Suppressor macrophage (primary cell): ENCODE results near the gene TRAF6.
"Not testable (repeated sequence)": the region's sequence is repeated elsewhere in the genome, so short reads cannot be mapped to it uniquely, and the experiment has no call there.

ENCODE experiments used
- DNase-seq, 4 experiments: peaks; one replicate each; pipeline ENCODE4 v3.0.0-alpha.2; 2020 to 2022

Gene TRAF6

DNA sequence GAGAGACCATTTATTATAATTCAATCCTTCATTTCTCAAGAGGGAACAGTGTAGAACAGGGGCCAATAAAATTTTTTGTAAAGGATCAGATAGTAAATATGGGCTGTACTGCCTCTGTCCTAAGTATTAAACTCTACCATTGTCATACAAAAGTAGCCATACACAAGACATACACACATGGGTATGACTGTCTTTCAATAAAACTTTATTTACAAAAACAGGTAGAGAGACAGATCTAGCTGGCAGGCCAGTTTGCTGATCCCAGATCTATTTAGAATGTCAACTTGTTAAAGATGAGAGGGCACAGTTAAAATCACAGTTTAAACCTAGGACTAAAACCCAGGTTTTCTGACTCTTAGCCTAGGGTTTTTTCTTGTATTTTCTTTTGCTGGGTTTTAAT lies 16.7 kb downstream of the TRAF6 start:
- DNase-seq = no peak

DNA sequence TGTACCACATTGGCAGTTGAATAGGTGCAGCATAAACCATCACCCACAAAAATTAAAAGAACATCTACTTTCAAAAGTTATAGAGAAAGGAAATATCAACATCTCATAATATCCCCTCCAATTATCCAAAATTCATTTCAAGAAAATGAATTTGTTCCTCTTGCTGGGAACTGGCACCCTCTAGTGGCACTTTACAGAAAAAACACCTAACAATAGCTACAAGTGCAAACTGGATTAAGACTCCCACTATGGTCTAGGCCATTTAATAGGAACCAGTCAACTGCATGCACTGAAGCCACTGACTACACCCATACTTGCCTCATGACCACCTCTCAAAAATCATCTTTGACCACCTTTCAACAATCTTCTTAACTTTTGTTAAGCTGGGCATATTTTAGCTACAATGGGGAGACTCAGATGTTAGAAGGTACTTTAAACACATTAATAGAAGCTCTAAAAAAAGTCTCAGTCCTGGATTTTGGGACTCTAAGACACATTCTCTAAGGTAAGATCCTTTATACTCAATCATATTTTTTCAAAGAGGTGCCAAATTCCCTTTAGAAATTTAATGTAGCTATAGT lies 17.3 kb downstream of the TRAF6 start:
- peak; percentile 58 to 80 (median 68) for DNase-seq

DNA sequence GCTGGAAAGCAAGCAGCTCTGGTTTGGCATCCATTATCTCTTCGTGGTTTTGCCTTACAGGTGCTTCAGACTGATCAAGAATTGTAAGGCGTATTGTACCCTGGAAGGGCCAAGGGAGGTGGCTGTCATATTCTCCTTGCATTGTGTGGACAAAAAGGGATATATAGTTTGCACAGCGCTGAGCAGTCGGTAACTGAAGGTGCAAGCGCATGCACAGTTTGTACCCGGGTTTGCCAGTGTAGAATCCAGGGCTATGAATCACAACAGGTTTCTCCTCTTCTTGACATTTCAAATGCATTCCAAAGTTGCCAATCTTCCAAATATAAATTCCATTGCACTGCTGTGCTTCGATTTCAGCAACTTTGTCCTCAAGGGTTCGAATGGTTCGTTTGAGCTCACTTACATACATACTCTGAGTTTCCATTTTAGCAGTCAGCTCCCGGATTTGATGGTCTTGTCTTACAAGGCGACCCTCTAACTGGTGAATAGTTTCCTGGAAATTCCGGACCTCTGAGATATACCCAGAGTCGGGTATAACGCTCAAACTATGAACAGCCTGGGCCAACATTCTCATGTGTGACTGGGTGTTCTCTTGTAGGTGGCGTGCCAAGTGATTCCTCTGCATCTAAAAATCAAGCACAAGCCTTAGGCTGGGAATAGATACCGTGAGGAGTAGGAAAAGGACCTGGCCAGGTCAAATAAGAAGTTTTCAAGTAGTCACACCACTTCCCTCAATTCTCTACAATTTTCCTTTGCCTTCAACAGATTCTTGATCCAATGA lies 19.9 kb downstream of the TRAF6 start:
- DNase-seq = no peak

DNA sequence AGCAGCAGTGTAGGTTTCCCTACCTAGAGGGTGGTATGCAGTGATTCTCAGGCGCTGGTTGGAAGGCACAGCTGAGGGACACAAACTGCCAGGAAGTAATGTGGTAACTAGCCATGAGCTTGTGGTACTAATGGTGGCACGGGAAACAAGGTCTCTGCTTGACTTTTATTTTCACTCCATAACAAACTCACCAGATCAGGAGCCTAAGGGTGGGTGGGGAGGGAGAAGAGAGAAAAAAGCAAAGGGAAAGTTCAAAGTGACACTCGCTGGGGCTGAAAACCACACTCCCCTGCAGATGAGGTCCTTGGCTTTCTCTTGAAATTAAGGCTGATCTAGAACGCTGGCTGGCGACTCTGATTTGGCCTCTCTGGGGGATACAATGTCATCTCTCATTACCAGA lies 22.0 kb downstream of the TRAF6 start:
- peak in 2 of 4 experiments; percentile 16 to 36 for DNase-seq

DNA sequence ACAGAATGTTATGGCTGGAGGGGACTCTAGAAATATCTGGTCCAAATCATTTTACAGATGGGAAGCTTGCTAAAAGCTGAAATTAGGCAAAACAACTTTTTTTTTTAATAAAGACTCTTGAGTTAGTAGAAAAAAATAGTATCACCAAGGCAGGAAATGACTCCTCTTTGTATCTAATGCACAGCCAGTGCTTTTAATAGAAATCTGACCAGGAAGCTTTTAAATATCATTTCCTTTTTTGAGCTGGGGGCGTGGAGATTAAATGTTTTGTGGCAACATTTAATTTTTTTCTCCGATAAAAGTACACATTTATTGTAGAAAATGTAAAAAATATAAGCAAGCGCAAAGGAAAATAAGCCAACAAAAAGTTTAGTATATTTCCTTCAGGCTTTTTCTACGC lies 22.5 kb downstream of the TRAF6 start:
- peak in 2 of 4 experiments; percentile 54 to 60 for DNase-seq

DNA sequence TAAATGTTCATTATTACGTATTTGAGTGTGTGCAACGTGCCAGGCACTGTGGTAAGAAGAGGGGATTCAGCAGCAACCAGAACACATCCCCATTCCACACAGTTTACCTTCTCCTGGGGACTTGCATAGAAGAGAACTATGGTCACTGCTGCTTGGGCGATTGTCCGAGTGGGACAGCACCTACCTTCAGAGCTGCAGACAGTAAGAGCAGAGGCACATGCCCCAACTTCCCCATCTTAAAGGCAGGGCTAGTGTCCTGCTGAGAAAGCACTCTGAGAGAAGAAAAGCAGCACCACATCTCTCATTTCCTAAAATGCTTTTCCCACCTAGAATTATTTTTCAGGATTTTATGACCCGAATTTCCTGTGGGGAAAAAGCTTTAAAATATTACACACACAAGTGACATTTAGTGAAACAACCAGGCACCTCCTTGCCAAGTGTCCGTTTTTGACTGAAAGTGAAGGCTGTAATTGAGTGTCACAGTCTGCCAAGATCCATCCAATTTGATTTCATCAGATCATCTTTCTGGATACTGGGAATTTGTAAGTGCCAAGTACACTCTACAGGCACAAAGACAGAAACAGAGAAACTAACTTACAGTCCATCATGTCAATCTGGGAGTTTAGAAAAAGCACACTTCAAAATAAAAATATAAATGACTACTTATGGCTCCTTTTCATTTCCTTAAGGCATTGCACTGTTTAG lies 24.6 kb downstream of the TRAF6 start:
- DNase-seq = peak; percentile 49 to 70 (median 68)

DNA sequence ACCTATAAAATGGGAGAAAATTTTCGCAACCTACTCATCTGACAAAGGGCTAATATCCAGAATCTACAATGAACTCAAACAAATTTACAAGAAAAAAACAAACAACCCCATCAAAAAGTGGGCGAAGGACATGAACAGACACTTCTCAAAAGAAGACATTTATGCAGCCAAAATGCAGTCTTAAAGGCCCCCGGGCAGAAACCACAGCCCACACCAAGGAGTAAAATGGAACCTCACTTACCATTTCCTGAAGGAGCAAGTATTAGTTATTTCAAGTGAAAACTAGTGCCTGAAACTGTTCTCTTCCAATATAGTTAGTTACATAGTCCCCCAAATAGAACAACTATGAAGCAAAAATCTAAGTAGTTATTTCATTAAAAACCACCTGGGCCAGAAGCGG lies 27.0 kb downstream of the TRAF6 start:
- not testable (repeated sequence) for DNase-seq

DNA sequence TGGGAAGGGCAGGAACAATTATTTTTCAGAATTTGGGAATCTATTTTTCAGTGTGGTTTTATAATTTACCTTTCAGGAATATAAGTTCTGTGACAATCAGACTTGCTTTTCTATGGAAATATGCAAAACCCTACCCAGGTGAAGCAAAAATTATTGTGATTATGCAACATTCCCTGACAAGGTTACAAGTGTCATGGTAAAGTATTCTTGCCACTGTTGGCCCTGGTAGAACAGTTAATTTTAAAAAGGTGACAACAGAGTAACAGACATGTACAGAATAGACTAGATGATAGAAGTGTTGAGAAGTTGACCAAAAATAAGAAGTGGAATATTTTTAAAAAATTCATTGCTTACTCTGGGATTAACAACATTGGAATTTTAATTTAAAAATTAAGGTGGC lies 29.2 kb downstream of the TRAF6 start:
- no peak for DNase-seq

DNA sequence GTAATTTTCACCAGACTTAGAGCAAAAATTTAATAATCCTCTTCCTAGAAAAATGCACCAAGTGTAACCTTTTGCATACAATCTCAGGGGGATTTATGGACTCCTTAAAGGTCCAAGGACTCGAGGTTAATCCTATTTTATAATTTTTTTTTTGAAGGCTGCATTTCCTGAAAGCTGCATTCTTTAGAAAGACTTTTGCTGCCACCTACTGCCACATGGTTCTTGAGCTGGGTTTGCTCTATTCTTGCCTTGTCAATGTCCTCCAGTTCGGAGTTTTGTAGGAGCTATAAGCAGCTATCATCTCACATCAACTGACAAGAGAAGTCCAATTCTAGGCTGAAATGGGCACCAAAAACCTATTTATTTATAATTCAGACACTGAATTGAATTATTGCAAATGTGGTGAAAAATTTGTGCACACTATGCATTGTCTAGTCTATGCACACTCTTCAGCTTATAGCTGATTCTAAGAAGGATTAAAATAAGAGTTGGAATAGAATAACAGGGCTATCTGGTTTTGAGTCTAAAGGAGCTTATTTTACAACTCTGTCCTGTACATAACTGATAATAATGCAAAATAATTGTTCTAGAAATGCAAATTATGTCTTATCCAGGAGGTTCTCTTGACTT lies 31.3 kb downstream of the TRAF6 start:
- peak; percentile 68 to 75 (median 70) for DNase-seq

DNA sequence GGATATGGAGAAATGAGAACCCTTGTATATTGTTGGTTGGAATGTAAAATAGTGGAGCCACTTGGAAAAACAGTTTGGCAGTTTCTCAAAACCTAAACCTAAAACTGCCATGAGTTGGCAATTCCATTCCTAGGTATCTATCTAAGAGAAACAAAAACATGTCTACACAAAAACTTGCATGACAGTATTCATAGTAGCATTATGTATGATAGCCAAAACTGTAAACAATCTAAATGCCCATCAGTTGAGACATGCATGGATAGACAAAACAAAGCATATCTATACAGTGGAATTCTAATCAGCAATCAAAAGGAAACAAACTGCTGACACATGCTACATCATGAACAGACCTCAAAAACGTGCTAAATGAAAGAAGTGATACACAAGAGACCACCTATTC lies 34.9 kb downstream of the TRAF6 start:
- no peak for DNase-seq

DNA sequence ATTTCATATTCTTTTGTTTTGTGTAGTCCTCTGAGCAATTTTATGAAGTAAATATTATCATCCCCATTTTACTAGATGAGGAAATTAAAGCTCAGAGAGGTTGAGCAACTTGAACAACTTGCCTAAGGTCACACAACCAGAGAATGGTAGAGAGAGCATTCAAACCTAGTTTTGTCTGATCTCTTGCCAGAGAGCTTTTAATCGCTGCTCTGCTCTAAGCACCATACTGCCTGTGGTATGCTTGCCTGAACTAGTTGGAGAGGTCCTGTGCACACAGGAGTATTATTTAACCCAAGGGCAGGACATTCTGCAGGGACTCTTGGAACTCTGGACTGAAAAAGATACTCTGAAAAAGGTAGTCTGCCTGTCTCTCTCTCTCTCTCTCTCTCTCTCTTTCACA lies 38.5 kb downstream of the TRAF6 start:
- no peak for DNase-seq

DNA sequence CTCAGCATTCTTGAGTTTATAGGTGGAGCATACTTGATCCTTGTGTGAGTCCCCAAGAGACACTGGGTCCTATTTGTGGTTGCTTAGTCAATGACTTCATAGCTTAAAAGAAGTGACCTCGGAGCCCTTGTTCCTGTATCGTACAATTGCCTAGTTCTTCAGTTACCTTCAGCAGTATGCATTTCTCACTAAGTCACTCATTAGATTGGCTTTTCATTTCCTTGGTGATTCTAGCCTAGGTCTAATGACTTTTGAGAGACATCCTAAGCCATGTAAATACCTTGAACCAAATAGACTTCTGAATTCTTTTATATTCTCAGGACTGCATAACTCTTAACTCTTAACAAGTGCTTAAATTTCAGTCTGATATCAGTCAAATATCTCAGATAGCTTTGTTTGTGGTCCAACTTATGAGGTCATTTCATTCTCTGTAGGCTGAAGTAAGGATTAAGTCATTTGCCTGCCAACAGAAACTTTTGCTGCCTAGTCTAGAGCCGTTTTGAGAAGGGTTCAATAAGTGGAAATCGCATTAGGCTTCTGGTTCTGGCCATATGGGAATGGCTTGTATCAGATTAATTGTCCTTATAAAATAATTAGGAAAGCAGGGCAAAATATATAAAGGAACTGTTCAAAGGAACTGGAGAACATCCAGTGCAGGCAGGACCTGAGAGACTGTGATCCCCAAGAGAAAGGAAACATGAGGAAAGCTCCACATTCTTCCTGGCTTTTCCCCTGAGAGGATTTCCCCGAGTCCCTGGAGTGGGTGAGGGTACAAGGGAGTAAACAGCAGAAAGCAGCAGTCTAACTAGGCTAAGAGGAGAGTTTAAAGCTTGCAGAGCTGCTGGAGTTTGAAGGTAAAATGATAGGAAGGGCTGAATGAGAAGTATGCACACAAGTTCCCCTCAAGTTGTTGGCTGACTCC lies 39.9 kb downstream of the TRAF6 start:
- DNase-seq = no peak

DNA sequence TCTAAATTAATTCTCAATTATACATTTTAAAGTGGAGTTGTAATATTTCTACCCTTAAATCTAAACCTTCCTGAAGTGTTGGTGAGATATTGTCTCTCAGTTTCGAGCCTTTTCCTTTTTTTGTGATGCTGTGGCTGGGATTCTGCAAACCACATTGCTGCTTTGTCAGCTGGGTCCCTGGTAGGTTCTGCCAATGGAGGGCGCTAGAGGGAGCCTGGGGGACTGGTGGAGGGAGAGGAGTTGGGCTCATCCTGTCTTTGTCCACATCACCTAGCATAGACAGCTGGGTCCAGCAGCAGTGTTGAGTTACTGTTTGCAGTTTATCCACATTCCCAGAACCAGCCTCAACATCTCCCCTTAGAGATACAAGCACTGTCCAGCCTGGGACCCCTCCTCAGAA lies 41.0 kb downstream of the TRAF6 start:
- DNase-seq = peak in 2 of 4 experiments; percentile 13 to 40

DNA sequence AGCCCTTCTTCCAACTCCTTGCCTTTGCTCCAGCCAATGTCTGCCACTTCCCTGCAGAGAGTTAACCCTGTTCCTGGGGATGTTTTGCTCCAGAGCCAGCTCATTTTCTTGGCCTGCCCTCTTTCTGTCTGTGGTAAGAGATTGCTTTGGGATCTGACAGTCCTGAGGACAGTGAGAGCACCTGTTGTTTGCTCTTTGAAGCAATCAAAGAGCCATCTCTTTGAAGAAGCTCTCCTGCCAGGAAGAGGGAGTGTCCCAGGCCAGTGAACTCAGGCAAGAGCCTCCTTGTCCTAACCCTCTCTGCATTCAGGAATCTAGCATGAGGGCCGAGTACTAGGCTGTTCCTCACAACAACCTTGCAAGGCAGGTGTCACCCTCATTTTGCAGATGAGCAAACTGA lies 42.2 kb downstream of the TRAF6 start:
- DNase-seq = no peak

DNA sequence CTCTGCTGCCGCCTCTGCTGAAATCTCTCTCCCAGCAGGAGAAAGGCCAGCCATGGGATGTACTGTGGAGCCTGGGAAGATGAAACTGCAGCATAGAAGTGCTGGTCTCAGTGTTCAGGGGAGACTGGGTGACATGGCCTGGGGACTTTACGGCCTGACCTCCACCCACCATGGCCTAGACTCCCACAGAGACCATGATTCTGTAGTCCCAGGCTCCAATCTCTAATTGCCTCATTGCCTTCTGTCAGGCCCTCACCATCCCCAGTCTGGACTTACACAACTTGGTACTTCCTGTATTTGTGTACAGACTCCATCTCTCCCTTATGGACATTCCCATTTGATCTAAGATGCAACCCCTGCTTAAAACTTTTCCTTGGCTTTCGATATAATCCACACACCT lies 43.1 kb downstream of the TRAF6 start:
- DNase-seq = peak; percentile 49 to 71 (median 67)

DNA sequence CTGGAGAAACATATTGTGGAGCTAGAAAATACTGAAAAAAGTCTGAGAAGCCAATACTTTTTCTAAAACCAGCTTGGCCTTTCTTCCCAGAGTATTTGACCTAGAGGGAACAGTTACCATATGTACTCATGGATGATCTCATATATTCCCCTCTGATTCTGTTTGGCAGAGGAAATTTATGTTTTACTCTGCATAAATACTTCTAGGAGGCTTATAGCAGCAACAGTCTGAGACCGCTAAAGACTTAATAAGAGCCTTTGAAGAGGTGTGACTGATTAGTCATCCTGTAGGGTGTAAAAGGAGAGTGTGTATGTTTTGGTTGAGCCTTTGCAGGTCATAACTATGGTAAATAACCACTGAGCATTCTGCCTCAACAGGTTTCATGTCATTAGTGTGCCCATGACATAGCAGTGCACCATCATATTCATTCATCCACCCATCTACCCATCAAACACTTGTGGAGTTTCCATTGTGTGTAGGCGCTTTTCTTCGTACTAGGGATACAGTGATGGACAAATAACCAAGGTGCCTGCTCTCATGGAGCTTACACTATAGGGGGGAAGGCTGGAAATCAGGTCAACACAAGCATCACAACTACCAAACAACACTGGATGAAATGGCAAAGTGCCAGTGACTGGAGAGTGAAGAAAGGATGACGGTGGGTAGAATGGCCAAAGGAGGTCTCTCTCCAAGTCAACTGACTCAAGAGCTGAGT lies 44.5 kb downstream of the TRAF6 start:
- no peak for DNase-seq

DNA sequence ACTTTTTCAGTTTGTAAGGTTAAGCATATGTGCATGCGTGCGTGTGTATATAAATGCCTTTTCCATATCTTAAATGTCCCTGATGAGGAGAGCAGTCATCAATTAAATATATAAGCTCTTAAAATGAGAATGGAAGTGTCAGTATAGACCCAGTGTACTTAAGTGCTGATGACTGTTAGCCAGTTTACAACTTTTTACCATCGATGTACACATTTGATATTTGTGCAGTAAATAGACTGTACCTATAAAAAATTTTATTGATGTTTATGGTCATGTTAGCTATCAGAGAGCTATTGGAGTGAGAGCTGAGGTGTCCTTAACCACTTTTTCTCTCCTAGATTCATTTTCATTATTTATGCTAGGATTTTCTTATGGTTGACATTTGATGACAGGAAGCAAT lies 45.4 kb downstream of the TRAF6 start:
- DNase-seq = no peak

DNA sequence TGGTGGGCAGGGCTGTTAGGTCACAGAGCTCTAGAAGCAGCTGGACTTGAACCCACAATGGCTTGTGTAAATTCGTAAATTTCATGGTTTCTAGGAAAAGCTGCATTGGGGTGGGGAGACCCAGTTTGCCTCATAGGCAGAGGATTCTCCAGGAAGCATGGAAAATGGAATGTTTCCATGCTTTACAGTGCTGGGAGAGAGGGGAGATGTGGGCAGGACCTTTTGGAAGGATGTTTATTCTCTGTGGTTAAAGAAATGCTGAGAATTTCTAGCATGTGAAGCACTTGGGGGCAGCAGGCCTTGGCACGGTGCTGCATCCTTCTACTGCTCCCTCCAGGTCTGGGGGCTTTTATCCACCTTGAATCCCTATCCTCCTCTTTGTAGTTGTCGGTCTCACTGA lies 46.3 kb downstream of the TRAF6 start:
- DNase-seq = no peak

DNA sequence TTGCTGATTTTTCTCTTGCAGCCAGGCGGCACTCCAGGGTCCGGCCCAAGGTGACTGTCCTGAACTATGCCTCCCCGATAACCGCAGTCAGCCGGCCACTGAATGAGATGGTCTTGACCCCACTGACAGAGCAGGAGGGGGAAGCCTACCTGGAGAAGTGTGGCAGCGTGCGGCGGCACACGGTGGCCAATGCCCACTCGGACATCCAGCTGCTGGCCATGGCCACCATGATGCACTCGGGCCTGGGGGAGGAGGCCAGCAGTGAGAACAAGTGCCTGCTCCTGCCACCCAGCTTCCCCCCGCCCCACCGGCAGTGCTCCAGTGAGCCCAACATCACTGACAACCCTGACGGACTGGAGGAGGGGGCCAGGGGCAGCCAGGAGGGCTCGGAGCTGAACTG lies 47.8 kb downstream of the TRAF6 start:
- DNase-seq = no peak

DNA sequence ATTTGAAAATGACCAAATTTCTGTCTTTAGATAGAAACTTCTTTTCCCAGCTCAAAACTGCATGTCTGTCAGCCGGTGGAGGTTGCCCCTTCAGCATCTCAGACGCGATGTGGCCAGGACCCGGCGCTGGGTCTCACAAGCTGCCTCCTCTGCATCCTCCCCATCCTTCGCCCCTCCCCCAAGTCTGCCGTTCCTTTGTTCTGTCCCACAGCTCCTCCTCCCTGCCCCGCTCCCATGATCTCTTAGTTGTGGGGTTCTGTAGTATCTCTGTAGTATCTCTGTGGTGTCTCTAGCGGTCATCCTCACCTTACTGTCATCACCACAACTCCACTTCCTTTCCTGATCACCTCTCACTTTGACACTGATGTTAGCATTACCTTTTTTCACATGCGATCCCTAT lies 49.9 kb downstream of the TRAF6 start:
- no peak for DNase-seq

DNA sequence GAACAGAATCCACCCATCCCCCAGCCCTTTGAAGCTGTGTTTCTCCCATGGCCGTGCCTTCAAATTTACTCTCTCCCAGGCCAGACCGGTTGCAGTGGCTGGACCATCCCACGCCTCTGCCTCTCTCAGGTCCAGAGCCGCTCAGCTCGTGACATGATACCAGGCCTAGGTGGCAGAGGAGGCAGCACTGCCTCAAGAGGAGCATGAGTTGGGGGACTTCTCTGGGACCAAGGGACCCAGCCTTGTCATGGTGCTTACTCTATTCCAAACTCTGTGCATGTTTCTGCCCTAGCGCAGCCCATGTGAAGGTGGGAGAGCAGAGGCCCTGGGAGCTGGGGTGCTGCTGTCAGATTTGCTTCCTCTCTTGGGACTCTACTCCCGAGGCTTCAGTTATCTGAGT lies 51.0 kb downstream of the TRAF6 start:
- DNase-seq = no peak
